ENCODE measurements around the gene MPG. TPM values are rescaled to one million over a fixed set of nuclear protein-coding genes. Genes with fewer than 3 reads are reported as not detected.
A peak's percentile ranks its signal among the peaks of the same experiment; 100 is the strongest.

MPG gene
- total RNA-seq, 1 experiment from 2014 or later, result 55.8 TPM

GRCh38 chr16:66309-67182 is 11.5 kb upstream of the MPG start:
- no peak for DNase-seq (ENCODE audit: low read depth)

DNA sequence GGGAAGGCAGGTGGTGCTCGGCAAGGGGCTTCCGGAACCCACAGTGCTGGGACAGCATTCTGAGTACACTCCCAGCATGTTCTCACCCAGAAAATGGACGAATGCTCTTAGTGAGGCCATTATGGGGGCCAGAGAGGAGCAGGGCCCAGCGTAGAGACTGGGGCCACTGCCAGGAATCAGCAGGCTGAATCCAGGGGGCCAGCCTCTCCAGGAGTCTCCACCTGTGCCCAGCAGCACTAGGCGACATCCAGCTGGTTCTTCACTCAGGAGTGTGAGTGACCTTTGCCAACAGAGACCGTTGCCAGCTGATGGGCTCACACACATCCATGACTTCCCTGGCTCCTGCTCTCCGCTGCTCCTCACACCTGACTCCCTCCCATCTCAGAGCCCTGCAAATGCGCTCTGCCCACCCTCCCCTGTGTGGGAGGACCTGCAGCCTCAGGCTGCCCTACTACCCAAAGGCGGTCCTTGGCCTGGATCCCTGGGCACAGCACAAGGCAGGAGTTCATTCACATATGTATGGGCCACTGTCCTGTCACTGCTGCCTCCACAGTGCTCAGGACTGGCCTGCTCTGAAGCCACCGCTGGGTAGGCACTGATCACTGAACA is 10.7 kb upstream of the MPG start:
- DNase-seq (ENCODE audit: low read depth), result no peak

GRCh38 chr16:67884-68789 is 9.9 kb upstream of the MPG start:
- DNase-seq (ENCODE audit: low read depth), result no peak

- no peak for DNase-seq (ENCODE audit: low read depth)
These were observed 8.8 kb upstream of the MPG start for GRCh38 chr16:69181-69580.

DNA sequence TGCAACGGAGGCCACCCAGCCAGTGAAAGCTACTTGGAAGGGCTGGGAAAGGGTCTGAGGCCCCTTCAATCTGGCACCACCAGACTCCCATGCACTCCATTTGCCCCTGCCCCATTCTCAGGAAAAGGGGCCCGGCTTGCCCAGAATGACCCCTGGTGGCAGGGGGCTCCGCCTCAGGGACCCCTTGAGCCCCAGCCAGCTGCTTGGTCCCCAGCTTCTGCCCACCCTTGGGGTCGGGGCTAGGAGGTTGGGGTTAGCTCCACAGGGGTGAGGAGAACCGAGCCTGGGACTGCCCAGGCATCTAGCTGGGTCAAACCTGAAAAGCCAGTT is 6.8 kb upstream of the MPG start:
- no peak for DNase-seq (ENCODE audit: low read depth)

- DNase-seq (ENCODE audit: low read depth), result peak; percentile 81
These were observed 6.3 kb upstream of the MPG start for GRCh38 chr16:71540-72401.

DNA sequence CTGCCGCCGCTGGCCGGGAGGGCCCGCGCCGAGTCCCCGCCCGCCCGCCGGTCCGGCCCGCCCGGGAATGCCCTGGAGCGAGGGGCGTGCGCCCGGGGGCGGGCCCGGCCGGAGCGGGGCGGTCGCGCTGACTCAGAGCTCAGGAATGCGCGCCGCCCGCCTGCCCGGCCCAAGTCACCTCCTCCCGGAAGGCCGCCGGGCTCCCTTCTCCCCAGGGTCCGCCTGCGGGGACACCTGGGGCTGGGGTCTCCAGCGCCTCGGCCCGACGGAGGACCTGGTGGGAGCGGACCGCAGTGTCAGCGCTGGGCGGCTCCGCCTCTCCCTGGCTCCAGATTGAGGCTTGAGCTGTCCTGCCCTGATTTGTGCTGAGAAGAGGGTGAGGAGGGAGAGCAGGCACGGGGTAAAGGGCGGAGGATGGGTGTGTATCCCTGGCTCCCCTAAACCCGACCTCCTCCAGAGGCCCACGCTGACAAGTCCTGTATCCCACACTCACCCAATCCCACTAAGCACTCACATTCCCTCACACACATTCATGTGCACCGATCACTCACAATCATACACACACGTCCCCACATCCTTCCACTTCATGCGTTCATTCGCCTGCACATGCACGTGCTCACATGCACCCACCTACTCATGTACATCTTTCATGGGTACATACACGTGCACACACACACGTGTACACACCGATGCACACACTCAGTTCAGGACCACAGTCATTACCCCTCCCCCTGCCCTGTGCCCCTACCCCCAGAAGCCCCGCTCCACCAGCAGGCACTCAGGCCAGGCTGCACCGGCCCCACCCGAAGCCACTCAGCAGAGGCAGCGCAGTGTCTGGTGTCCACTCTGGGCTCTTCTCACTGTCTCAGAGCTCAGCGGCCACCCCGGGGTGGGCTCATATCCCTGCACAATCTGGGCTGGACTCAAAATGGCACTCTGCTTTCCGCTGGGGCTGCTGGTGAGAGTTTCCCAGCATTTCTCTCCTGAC is 5.2 kb upstream of the MPG start, which contains the start of gene RHBDF1:
Gene RHBDF1, minus strand, starts transcription at position 71 of the 988 bp plus-strand sequence. CDS start 7,616 bp downstream, outside the sequence.
- peak; percentile 71 for DNase-seq (ENCODE audit: low read depth)

- no peak for DNase-seq (ENCODE audit: low read depth)
These were observed 3.8 kb upstream of the MPG start for GRCh38 chr16:74051-74746.

- no peak for DNase-seq (ENCODE audit: low read depth)
These were observed 3.2 kb upstream of the MPG start for GRCh38 chr16:74747-75334.

DNA sequence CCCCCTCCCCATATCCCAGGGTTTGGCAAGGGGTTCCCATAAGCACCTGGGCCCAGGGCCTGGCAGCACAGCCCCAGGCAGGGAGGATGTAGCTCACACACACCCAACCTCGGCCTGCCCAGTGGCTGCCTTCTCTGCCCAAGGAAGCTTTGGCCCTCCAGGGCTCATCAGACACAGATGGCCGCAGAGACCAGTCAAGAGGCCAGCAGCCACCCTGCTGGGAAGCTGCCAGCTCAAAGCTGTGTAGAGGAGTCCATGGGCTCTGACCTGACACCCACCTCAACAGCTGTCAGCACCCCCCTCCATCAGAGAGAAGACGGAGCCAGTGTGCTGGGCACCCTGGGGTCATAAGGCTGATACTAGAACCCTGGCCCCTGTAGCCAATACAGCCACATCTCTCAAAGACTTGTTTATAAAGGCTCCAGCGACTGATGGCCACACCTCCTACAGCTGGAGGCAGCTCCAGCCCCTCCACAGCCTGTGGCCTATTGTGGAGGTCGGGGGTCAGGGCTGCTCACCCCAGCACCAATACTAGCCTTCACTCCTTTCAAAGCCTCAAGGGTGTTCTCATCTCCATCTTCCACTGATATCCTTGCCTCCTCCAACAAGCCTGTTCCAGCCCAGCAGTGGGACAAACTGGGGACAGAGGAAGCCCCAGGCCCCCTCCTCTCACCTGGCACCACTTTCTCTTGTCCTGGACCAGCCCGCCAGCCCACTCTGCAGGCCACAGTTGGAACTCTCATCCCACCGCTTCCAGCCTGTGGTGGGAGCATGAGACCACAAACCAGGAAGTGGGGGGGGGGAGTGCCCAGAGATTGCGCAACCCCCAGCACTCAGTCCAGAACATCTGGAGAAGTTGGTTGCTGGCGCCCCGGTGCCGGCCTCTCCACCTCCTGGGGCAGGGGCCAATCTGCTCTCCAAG is 2.2 kb upstream of the MPG start:
- DNase-seq (ENCODE audit: low read depth), result peak; percentile 86

DNA sequence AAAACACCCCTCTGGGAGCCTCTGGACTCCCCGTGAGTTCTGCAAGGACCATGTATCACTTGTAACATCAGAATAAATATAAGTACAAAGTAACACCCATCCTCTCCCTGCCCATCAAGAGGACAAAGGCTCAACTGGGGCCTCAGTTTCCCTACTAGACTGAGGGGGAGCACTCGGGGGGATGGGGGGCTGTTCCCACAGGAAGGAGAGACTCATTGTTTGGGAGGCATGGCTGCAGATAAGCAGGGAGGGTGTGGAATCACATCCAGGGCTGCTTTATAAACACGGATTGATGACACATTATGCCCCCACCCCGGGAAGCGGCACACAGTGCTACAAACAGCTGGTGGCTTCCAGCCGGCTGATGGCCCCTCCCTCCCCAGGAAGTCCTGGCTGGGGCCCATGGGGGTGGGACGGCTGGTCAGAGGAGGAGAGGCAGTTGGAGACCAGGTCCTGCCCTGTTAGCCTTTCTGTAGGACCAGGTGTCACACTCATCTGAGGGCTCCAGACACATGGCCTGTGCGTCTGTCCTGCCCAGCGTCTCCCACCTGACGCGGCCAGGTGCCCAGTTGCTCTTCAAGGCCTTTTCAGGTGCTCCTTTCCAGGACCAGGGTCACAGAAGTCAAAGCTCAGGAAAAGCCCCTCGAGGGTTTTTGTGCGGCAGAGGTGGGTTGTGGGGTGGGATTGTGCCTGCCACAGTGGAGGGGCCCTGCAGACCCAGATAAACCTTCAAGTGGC is 1.3 kb upstream of the MPG start:
- peak; percentile 86 for DNase-seq (ENCODE audit: low read depth)

GRCh38 chr16:77273-77806 is 685 bp upstream of the MPG start:
- DNase-seq (ENCODE audit: low read depth), result peak; percentile 40

- DNase-seq (ENCODE audit: low read depth), result peak; percentile 32
These were observed 572 bp downstream of the MPG start for GRCh38 chr16:78444-79150.

DNA sequence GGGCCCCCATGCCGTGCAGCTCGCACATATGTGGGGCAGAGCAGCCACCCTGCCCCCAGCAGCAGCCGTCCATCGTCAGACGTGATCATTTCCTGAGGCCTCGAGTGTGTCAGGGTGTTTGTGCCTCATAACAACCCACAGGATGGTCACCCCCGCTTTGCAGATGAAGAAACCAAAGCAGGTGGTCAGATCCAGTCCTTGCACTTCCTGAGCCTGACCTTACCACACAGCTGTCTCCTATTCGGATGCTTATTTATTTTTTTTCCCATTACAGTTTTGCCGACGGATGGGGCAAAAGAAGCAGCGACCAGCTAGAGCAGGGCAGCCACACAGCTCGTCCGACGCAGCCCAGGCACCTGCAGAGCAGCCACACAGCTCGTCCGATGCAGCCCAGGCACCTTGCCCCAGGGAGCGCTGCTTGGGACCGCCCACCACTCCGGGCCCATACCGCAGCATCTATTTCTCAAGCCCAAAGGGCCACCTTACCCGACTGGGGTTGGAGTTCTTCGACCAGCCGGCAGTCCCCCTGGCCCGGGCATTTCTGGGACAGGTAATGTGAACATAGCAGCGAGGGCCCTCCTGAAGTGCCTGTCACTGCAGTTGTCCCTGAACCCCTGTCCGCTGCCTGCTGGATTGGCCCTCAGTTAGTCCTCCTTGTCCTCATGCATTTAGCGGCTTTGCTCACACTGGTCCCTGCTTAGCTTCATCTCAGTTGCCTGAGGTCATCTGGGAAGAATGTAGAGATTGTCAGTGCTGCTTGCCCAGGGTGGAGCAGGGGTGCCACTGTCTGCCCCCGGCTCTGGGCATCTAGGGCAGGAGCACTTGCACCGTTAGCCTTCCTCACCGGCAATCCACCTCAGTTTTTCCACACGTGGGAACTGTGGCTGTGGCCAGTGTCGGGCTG is 1.4 kb downstream of the MPG start:
- DNase-seq (ENCODE audit: low read depth), result no peak

- no peak for DNase-seq (ENCODE audit: low read depth)
These were observed 5.1 kb downstream of the MPG start for GRCh38 chr16:83060-83603.
